ENCODE measurements around the gene PERP.

- TF ChIP-seq TOX (CRISPR knock-in tag; IDR thresholded peaks at IDR 0.05; ENCODE audit: borderline replicate concordance) (no peak), ZFP30 (CRISPR knock-in tag; IDR thresholded peaks at IDR 0.05) (no peak), CREB5 (CRISPR knock-in tag; IDR thresholded peaks at IDR 0.05; ENCODE audit: low read depth) (no peak), ARNTL (CRISPR knock-in tag; IDR thresholded peaks at IDR 0.05; ENCODE audit: borderline replicate concordance, low read depth) (no peak), PATZ1 (CRISPR knock-in tag; IDR thresholded peaks at IDR 0.05; ENCODE audit: borderline replicate concordance) (no peak), PPARA (CRISPR knock-in tag; IDR thresholded peaks at IDR 0.05; ENCODE audit: borderline replicate concordance) (no peak), ISL1 (CRISPR knock-in tag; IDR thresholded peaks at IDR 0.05) (no peak), RARB (CRISPR knock-in tag; IDR thresholded peaks at IDR 0.05) (no peak), ZNF565 (CRISPR knock-in tag; conservative IDR thresholded peaks at IDR 0.05; ENCODE audit: low read depth) (no peak), ZNF8 (CRISPR knock-in tag; IDR thresholded peaks at IDR 0.05) (no peak), TSHZ2 (CRISPR knock-in tag; IDR thresholded peaks at IDR 0.05) (no peak), GLIS3 (CRISPR knock-in tag; IDR thresholded peaks at IDR 0.05) (no peak), TCF4 (CRISPR knock-in tag; IDR thresholded peaks at IDR 0.05; ENCODE audit: borderline replicate concordance) (no peak)
Measured at GRCh38 chr6:138085839-138086222, 21.4 kb downstream of the PERP start.

All from SK-N-SH treated with all-trans-retinoic acid at 6 μM for 48 hours (cell line).